ENCODE measurements around the gene EDEM2. TPM values are rescaled to one million over a fixed set of nuclear protein-coding genes. Genes with fewer than 3 reads are reported as not detected.
"Not testable (repeated sequence)": the region's sequence is repeated elsewhere in the genome, so short reads cannot be mapped to it uniquely, and the experiment has no call there.

Gene EDEM2
- total RNA-seq, 1 experiment from 2014 or later = 32.8 TPM

GRCh38 chr20:35087791-35088190, 59.3 kb downstream of the EDEM2 start:
- DNase-seq (ENCODE audit: low spot score) = no peak

GRCh38 chr20:35087355-35087754, 59.8 kb downstream of the EDEM2 start:
- DNase-seq (ENCODE audit: low spot score) = no peak

GRCh38 chr20:35085477-35086225, 61.5 kb downstream of the EDEM2 start:
- no peak for DNase-seq (ENCODE audit: low spot score)

- DNase-seq (ENCODE audit: low spot score) = no peak
These were observed 62.1 kb downstream of the EDEM2 start for GRCh38 chr20:35084998-35085397.

GRCh38 chr20:35080348-35080642, 66.8 kb downstream of the EDEM2 start:
- not testable (repeated sequence) for DNase-seq (ENCODE audit: low spot score)

- no peak for DNase-seq (ENCODE audit: low spot score)
These were observed 67.4 kb downstream of the EDEM2 start for GRCh38 chr20:35079472-35080347.

GRCh38 chr20:35077872-35078271, 69.3 kb downstream of the EDEM2 start:
- no peak for DNase-seq (ENCODE audit: low spot score)

- DNase-seq (ENCODE audit: low spot score) = no peak
These were observed 69.8 kb downstream of the EDEM2 start for GRCh38 chr20:35077341-35077740.

- DNase-seq (ENCODE audit: low spot score) = not testable (repeated sequence)
These were observed 75.5 kb downstream of the EDEM2 start for GRCh38 chr20:35071436-35072153.

- DNase-seq (ENCODE audit: low spot score) = no peak
These were observed 80.9 kb downstream of the EDEM2 start for GRCh38 chr20:35066194-35066593.

Other genes starting within 250 kb of the EDEM2 start
- gene GSS, start 191.5 kb downstream of the EDEM2 start, total RNA-seq (2014; rRNA removed; shearing (Covaris generic)) = 150 and 151 TPM in 2 replicates
- not detected in 2 replicates for gene MYH7B, start 191.5 kb downstream of the EDEM2 start, total RNA-seq (2014; rRNA removed; shearing (Covaris generic))
- 48.6 and 51.8 TPM in 2 replicates for gene TRPC4AP, start 54.5 kb downstream of the EDEM2 start, total RNA-seq (2014; rRNA removed; shearing (Covaris generic))
- 32.2 and 48.0 TPM in 2 replicates for gene PROCR, start 24.7 kb upstream of the EDEM2 start, total RNA-seq (2014; rRNA removed; shearing (Covaris generic))
- gene MMP24, start 79.4 kb upstream of the EDEM2 start, total RNA-seq (2014; rRNA removed; shearing (Covaris generic)) = 5.2 and 14.2 TPM in 2 replicates
- gene MMP24OS, start 130.8 kb upstream of the EDEM2 start, total RNA-seq (2014; rRNA removed; shearing (Covaris generic)) = 11.4 and 15.1 TPM in 2 replicates
- 230 and 292 TPM in 2 replicates for gene EIF6, start 137.4 kb upstream of the EDEM2 start, total RNA-seq (2014; rRNA removed; shearing (Covaris generic))
- 0.24 TPM in 1 of 2 replicates, not detected in the other for gene FAM83C, start 145.1 kb upstream of the EDEM2 start, total RNA-seq (2014; rRNA removed; shearing (Covaris generic))

All from A172 (cell line).